ENCODE results near the gene HACD2.

- TF ChIP-seq CTCF (IDR thresholded peaks at IDR 0.05) (no peak), POLR2A (IDR thresholded peaks at IDR 0.05) (no peak)
Observed at GRCh38 chr3:123597561-123597960, 12.7 kb upstream of the HACD2 start.

All from testis (tissue), 2 donors.